Colonic mucosa (tissue), 4 donors: Measurements from ENCODE around the gene PTGES2. TPM values are rescaled to one million over a fixed set of nuclear protein-coding genes. Genes with fewer than 3 reads are reported as not detected.

Source experiments
- DNase-seq: peaks from one replicate; pipeline ENCODE4 v3.0.0-alpha.2; 2020
- H3K27ac ChIP-seq: fragments of 200-600 bp; one replicate; pipeline ENCODE4 v1.8.0; 2021
- H3K27me3 ChIP-seq: fragments of 200-600 bp; one replicate; pipeline ENCODE4 v1.8.0; 2021
- H3K36me3 ChIP-seq: fragments of 200-600 bp; one replicate; pipeline ENCODE4 v1.8.0; 2021
- H3K4me1 ChIP-seq: fragments of 200-600 bp; one replicate; pipeline ENCODE4 v1.8.0; 2021; ENCODE audit warnings: mild to moderate bottlenecking
- H3K4me3 ChIP-seq: fragments of 200-600 bp; one replicate; pipeline ENCODE4 v1.8.0; 2021
- H3K9ac ChIP-seq, 2 donors: one replicate each; pipeline ENCODE4 v1.7.0; 2013; ENCODE audit warnings: control low read depth in 2 of 2, low read depth in 2 of 2, low read length in 2 of 2
- H3K9me3 ChIP-seq: fragments of 200-600 bp; one replicate; pipeline ENCODE4 v1.8.0; 2021
- CTCF ChIP-seq: fragments of 200-600 bp; IDR thresholded peaks from one replicate; pipeline ENCODE4 v1.8.0; 2022; ENCODE audit warnings: antibody characterized with exemption, mild to moderate bottlenecking
- intact Hi-C: fragments of 100-400 bp; cut with DNase I; formaldehyde crosslinking; loops from one replicate; pipeline ENCODE4 v1.14.1; 2022
- total RNA-seq, 2 donors: library from RNA; stranded (reverse); fragmentation: NEBNext Ultra II Directional in 1 of 2; extraction: Animal tissue kit (Norgen Biotek cat#: 25700) in 1 of 2; gene quantifications; one replicate each; pipeline ENCODE4 v1.2.1, GENCODE V29; 2021
- donor health status: healthy.
- donor health status: DM: no; HTN: no; CAD: no.
- donor health status: DM: no; HTN: no; CAD: no.

The PTGES2 gene
- total RNA-seq, 2 donors from 2014 or later = 93.7 to 142 TPM

- no peak overlapping the region for H3K4me3 ChIP-seq
- intact Hi-C loops = no loop called here
- H3K27ac ChIP-seq = no peak overlapping the region
- no peak overlapping the region for H3K9ac ChIP-seq
- no peaks in the 10 kb centered on the region for H3K9me3 ChIP-seq
- H3K4me1 ChIP-seq = no peaks in the 10 kb centered on the region
- H3K36me3 ChIP-seq = peaks cover 8% of the 10 kb centered on the region
- no peaks in the 10 kb centered on the region for H3K27me3 ChIP-seq
- no peak for DNase-seq
- no peak for TF ChIP-seq CTCF
These were observed 42.0 kb upstream of the PTGES2 start for GRCh38 chr9:128169492-128169891.

- Histone ChIP-seq H3K9me3 (no peaks in the 10 kb centered on the region), H3K4me1 (no peaks in the 10 kb centered on the region), H3K27ac (no peak overlapping the region), H3K36me3 (peaks cover 8% of the 10 kb centered on the region), H3K9ac (no peak overlapping the region), H3K4me3 (no peak overlapping the region), H3K27me3 (no peaks in the 10 kb centered on the region)
- TF ChIP-seq CTCF = no peak
- intact Hi-C loops = no loop called here
- DNase-seq = no peak
These were observed 41.3 kb upstream of the PTGES2 start for GRCh38 chr9:128168731-128169308.

DNA sequence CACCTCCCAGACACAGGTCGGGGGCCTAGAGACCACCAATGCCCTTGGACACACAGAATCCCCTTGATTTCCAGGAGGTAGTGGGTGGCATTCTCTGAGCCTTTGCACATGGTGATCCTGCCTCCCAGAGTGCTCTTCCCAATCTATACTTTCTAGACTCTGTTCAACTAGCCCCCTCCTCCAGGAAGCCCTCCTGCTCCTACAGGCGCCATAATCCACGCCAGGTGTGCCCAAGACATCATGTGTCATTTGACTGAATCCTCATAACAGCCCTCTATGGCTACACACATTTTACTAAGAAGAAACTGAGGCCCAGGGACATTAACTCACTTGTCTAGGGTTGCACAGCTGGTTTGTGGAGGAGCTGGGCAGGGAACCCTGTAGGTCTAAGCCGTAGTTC is 39.7 kb upstream of the PTGES2 start:
- intact Hi-C loops = no loop called here
- Histone ChIP-seq H3K27ac (no peak overlapping the region), H3K36me3 (peaks cover 8% of the 10 kb centered on the region), H3K4me3 (no peak overlapping the region), H3K27me3 (no peaks in the 10 kb centered on the region), H3K9me3 (no peaks in the 10 kb centered on the region), H3K4me1 (no peaks in the 10 kb centered on the region), H3K9ac (no peak overlapping the region)
- no peak for TF ChIP-seq CTCF
- no peak for DNase-seq

DNA sequence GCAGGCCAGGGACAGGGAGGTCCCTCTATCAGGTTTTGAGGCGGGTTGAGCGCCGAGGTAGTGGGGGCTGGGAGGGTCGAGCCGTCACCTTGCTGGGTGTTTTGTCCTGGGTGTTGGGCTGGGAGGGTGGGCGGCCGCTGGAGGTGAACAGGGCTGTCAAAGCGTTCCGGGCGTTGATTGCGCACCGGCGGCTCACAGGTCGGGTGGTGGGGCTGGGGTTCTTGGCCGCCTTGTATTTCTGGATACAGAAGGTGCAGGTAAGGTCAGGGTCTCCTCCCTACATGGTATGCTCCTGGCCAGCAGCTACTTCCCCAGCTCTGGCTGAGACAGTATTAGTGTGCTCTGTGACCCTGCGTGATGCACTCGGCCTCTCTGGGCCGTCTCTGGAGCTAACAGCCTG is 38.6 kb upstream of the PTGES2 start:
- Histone ChIP-seq H3K9ac (no peak overlapping the region), H3K27ac (no peak overlapping the region), H3K4me3 (no peak overlapping the region), H3K27me3 (no peaks in the 10 kb centered on the region), H3K36me3 (peaks cover 8% of the 10 kb centered on the region), H3K9me3 (no peaks in the 10 kb centered on the region), H3K4me1 (no peaks in the 10 kb centered on the region)
- intact Hi-C loops = no loop called here
- TF ChIP-seq CTCF = no peak
- DNase-seq = no peak

- H3K9ac ChIP-seq = no peak overlapping the region
These were observed 36.9 kb upstream of the PTGES2 start for GRCh38 chr9:128164307-128164885.

More at GRCh38 chr9:128164307-128164885, 36.9 kb upstream of the PTGES2 start:
- no peak for TF ChIP-seq CTCF
- H3K27ac ChIP-seq = no peak overlapping the region
- no peak overlapping the region for H3K4me3 ChIP-seq
- peaks cover 8% of the 10 kb centered on the region for H3K36me3 ChIP-seq
- H3K27me3 ChIP-seq = no peaks in the 10 kb centered on the region
- H3K4me1 ChIP-seq = no peaks in the 10 kb centered on the region
- no peak for DNase-seq
- intact Hi-C loops = no loop called here
- no peaks in the 10 kb centered on the region for H3K9me3 ChIP-seq
